ENCODE measurements around the gene MELTF. TPM values are rescaled to one million over a fixed set of nuclear protein-coding genes. Genes with fewer than 3 reads are reported as not detected.
A peak's percentile ranks its signal among the peaks of the same experiment; 100 is the strongest.
"Not testable (repeated sequence)": the region's sequence is repeated elsewhere in the genome, so short reads cannot be mapped to it uniquely, and the experiment has no call there.

Gene MELTF
- total RNA-seq, 1 donor from 2014 or later = 33.8 TPM

- DNase-seq (ENCODE audit: low read depth) = no peak
- Histone ChIP-seq H3K4me3 (ENCODE audit: low read depth, low read length) (no peak overlapping the region), H3K27me3 (ENCODE audit: control insufficient read depth, insufficient read depth, low read length) (peaks cover 6% of the 10 kb centered on the region), H3K36me3 (ENCODE audit: control insufficient read depth, insufficient read depth, low read length) (no peaks in the 10 kb centered on the region)
- TF ChIP-seq, protein P1, sequence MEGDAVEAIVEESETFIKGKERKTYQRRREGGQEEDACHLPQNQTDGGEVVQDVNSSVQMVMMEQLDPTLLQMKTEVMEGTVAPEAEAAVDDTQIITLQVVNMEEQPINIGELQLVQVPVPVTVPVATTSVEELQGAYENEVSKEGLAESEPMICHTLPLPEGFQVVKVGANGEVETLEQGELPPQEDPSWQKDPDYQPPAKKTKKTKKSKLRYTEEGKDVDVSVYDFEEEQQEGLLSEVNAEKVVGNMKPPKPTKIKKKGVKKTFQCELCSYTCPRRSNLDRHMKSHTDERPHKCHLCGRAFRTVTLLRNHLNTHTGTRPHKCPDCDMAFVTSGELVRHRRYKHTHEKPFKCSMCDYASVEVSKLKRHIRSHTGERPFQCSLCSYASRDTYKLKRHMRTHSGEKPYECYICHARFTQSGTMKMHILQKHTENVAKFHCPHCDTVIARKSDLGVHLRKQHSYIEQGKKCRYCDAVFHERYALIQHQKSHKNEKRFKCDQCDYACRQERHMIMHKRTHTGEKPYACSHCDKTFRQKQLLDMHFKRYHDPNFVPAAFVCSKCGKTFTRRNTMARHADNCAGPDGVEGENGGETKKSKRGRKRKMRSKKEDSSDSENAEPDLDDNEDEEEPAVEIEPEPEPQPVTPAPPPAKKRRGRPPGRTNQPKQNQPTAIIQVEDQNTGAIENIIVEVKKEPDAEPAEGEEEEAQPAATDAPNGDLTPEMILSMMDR (IDR thresholded peaks at IDR 0.05; ENCODE audit: insufficient read depth, low read length, poor library complexity, severe bottlenecking) = no peak
Measured at GRCh38 chr3:197035577-197035976, 6.0 kb upstream of the MELTF start.

DNA sequence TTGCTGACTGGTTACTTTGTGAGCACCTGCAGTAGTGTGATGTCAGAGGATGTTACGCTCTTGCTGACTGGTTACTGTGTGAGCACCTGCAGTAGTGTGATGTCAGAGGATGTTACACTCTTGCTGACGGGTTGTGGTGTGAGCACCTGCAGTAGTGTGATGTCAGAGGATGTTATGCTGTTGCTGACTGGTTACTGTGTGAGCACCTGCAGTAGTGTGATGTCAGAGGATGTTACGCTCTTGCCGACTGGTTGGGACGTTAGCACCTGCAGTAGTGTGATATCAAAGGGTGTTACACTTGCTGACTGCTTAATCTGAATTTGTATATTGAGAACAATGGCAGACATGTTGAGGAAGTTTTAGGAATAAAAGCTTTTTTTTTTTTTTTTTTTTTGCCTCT is 5.2 kb upstream of the MELTF start:
- not testable (repeated sequence) for DNase-seq (ENCODE audit: low read depth); H3K4me3 ChIP-seq (ENCODE audit: low read depth, low read length)

GRCh38 chr3:197033764-197034163 is 4.1 kb upstream of the MELTF start:
- H3K36me3 ChIP-seq (ENCODE audit: control insufficient read depth, insufficient read depth, low read length); DNase-seq (ENCODE audit: low read depth); H3K4me3 ChIP-seq (ENCODE audit: low read depth, low read length): not testable (repeated sequence)

More for the DNA sequence above, 5.2 kb upstream of the MELTF start:
- H3K36me3 ChIP-seq (ENCODE audit: control insufficient read depth, insufficient read depth, low read length); H3K27me3 ChIP-seq (ENCODE audit: control insufficient read depth, insufficient read depth, low read length): not testable (repeated sequence)

DNA sequence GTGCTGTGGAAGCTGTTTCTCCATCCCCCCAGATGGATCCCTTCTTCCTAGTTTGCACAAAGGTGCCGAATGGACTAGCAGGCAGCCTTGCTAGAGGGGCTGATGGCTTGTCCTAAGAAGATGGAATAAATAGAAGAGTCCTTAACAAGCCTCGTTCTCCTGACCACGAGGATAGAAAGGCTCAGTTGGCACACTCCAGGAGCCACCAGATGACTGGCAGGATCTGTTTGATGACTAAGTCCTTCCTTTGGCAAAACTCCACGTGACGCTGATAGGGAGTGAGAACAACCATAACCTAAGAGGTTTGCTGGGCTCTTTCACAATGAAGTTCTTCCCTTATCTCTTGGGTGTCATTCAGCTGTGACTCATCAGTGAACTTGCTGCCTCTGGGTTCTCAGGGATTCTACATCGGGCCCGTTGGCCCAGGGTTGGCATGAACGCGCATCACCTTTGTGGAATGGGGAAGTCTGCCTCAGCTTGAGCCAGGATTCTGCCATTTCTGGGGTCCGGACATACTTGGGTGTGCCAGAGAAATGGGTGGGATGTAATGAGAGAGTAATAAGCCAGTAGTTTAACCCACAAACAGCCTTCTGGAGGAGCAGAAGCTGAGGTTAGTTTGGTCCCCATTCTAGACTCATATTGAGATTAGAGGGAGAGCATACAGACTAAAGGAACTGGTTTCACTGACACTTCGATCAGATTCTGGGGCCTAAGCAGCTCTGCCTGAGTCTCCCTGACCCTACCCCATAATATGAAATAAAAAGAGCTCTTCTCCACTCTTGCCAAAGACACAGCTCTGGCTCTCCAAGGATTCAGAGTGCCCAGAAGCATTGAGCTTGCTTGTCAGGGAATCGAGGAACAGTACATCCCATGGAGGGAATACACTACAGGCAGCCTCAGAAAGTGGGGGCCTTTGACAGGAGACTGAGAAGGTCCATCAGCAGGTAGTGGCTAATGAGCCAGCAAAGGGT is 2.0 kb upstream of the MELTF start:
- DNase-seq (ENCODE audit: low read depth) = peak; percentile 96
- Histone ChIP-seq H3K36me3 (ENCODE audit: control insufficient read depth, insufficient read depth, low read length) (no peaks in the 10 kb centered on the region), H3K4me3 (ENCODE audit: low read depth, low read length) (no peak overlapping the region), H3K27me3 (ENCODE audit: control insufficient read depth, insufficient read depth, low read length) (peaks cover 8% of the 10 kb centered on the region)
- TF ChIP-seq, protein P1 (IDR thresholded peaks at IDR 0.05; ENCODE audit: insufficient read depth, low read length, poor library complexity, severe bottlenecking) = no peak

More at GRCh38 chr3:197033764-197034163, 4.1 kb upstream of the MELTF start:
- not testable (repeated sequence) for H3K27me3 ChIP-seq (ENCODE audit: control insufficient read depth, insufficient read depth, low read length)

- DNase-seq (ENCODE audit: low read depth) = no peak
- peaks cover 5% of the 10 kb centered on the region for H3K27me3 ChIP-seq (ENCODE audit: control insufficient read depth, insufficient read depth, low read length)
- H3K4me3 ChIP-seq (ENCODE audit: low read depth, low read length) = no peak overlapping the region
- TF ChIP-seq, protein P1 (IDR thresholded peaks at IDR 0.05; ENCODE audit: insufficient read depth, low read length, poor library complexity, severe bottlenecking) = no peak
- no peaks in the 10 kb centered on the region for H3K36me3 ChIP-seq (ENCODE audit: control insufficient read depth, insufficient read depth, low read length)
Measured at GRCh38 chr3:197030379-197031314, 1.0 kb upstream of the MELTF start.

- H3K27me3 ChIP-seq (ENCODE audit: control insufficient read depth, insufficient read depth, low read length) = peaks cover 8% of the 10 kb centered on the region
Measured at GRCh38 chr3:197028728-197029510, 698 bp downstream of the MELTF start.

More at GRCh38 chr3:197028728-197029510, 698 bp downstream of the MELTF start:
- DNase-seq (ENCODE audit: low read depth) = no peak
- TF ChIP-seq, protein P1 (IDR thresholded peaks at IDR 0.05; ENCODE audit: insufficient read depth, low read length, poor library complexity, severe bottlenecking) = no peak
- peak overlapping the region; percentile 36 for H3K4me3 ChIP-seq (ENCODE audit: low read depth, low read length)
- no peaks in the 10 kb centered on the region for H3K36me3 ChIP-seq (ENCODE audit: control insufficient read depth, insufficient read depth, low read length)
